Subcutaneous abdominal adipose tissue (tissue), 5 donors: ENCODE data around the gene CSTB.
A peak's percentile ranks its signal among the peaks of the same experiment; 100 is the strongest.

Experiments
- H3K27ac ChIP-seq: one replicate; pipeline ENCODE4 v1.7.0; 2013; ENCODE audit warnings: low read depth, mild to moderate bottlenecking, inconsistent platforms, low read length, moderate library complexity
- H3K27me3 ChIP-seq, 5 donors: one replicate each; pipeline ENCODE4 v1.7.0; 2013; ENCODE audit warnings: low read length in 5 of 5, inconsistent platforms in 1 of 5; ENCODE audit not compliant: control insufficient read depth in 5 of 5, insufficient read depth in 4 of 5
- H3K36me3 ChIP-seq, 5 donors: one replicate each; pipeline ENCODE4 v1.7.0; 2013; ENCODE audit warnings: low read length in 5 of 5; ENCODE audit not compliant: control insufficient read depth in 5 of 5, insufficient read depth in 5 of 5
- H3K4me1 ChIP-seq, 5 donors: one replicate each; pipeline ENCODE4 v1.7.0; 2013; ENCODE audit warnings: low read length in 5 of 5, mild to moderate bottlenecking in 3 of 5, moderate library complexity in 1 of 5; ENCODE audit not compliant: control insufficient read depth in 5 of 5, insufficient read depth in 5 of 5
- H3K4me3 ChIP-seq, 5 donors: one replicate each; pipeline ENCODE4 v1.7.0; 2013; ENCODE audit warnings: low read length in 5 of 5, low read depth in 1 of 5
- H3K9ac ChIP-seq, 5 donors: one replicate each; pipeline ENCODE4 v1.7.0; 2013; ENCODE audit warnings: low read length in 5 of 5, mild to moderate bottlenecking in 4 of 5, moderate library complexity in 3 of 5
- H3K9me3 ChIP-seq, 5 donors: one replicate each; pipeline ENCODE4 v1.7.0; 2013; ENCODE audit warnings: low read length in 5 of 5; ENCODE audit not compliant: control insufficient read depth in 5 of 5
- donor health status: healthy.
- donor health status: healthy.
- donor health status: healthy.
- donor health status: healthy.
- donor health status: healthy.

CSTB gene

DNA sequence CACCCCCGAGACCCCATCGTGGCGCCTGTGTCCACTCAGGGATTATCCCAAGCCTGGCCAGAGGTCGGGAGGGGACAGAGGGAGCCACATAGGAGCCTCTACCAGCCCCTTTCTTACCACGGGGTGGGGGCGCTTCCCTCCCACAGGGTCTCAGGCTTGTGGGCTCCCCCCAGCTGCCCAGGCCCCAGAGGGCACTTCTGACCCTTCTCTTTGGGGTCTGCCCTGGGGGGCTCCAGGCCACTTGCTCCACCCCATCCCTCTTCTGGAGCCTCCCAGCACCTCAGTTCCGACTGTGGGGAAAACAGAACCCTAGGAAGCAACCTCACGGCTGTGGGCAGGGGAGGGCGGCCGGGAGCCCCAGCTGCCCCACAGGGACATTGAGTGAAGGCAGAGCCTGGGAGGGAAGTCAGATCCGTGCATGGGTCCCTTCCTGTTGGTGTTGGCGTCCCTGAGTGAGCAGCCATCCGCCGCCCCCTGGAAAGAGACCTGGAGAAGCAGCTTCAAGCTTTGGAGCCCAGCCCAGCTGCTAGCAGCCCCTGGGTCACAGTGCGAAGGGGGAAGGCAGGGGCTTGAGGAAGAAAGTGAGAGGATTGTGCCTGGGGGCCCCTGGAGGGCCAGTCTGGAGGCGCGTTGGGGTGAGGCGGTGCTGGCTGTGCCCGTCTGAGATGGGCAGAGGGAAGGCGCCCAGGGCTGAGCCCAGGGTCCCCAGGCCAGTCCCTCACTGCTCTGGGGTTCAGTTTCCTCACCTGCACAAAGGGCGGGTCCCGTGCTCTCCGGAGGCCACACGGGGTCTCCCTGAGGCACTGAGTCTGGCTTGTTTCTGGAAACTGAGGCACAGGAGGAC lies 35.4 kb upstream of the CSTB start:
- Histone ChIP-seq H3K36me3 (peaks cover 0 to 2% (median 0%) of the 10 kb centered on the region in 5 donors), H3K27me3 (peaks cover 0 to 3% (median 0%) of the 10 kb centered on the region in 5 donors), H3K27ac (no peak overlapping the region), H3K9ac (peak overlapping the region in 1 of 5 donors; percentile 23), H3K9me3 (no peaks in the 10 kb centered on the region), H3K4me1 (peaks cover 10 to 51% (median 34%) of the 10 kb centered on the region in 5 donors), H3K4me3 (peak overlapping the region in 4 of 5 donors; percentile 31 to 48 (median 38))

DNA sequence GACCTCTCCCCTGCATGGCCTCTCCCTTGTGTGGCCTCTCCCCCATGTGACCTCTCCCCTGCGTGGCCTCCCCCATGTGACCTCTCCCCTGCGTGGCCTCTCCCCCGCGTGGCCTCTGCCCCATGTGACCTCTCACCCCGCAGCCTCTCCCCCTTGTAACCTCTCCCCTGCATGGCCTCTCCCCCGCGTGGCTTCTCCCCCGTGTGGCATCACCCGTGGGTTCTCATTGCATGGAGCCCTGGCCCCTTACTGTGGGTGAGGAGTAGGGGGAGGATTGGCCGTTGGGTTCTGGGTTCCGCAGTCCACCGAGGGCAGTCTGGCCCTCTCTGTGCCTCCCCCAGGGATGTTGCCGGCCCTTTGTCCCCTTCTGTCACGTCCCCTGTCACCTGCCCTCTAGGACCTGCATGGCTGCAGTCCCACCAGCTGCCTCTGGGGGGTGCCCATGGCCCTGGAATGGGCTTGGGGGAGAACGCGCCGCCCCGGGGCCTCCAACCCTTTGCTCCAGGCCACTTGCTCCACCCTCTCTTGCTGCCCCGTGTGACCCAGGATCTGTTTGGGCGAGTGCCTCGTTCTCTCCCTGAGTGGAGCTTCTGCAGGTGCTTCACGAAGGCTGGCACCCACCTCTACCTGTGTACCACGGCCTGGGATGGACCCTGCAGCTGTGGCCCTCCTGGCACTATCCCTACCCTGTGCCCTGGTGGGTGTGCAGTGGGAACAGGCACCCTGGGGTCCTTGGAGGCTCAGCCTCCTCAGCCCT lies 34.6 kb upstream of the CSTB start:
- H3K4me3 ChIP-seq = peak overlapping the region in 4 of 5 donors; percentile 31 to 44 (median 38)
- no peak overlapping the region for H3K27ac ChIP-seq
- peaks cover 0 to 4% (median 0%) of the 10 kb centered on the region in 5 donors for H3K36me3 ChIP-seq
- peak overlapping the region in 1 of 5 donors; percentile 23 for H3K9ac ChIP-seq
- H3K27me3 ChIP-seq = peaks cover 0 to 3% (median 0%) of the 10 kb centered on the region in 5 donors
- H3K9me3 ChIP-seq = no peaks in the 10 kb centered on the region
- peaks cover 10 to 51% (median 34%) of the 10 kb centered on the region in 5 donors for H3K4me1 ChIP-seq

DNA sequence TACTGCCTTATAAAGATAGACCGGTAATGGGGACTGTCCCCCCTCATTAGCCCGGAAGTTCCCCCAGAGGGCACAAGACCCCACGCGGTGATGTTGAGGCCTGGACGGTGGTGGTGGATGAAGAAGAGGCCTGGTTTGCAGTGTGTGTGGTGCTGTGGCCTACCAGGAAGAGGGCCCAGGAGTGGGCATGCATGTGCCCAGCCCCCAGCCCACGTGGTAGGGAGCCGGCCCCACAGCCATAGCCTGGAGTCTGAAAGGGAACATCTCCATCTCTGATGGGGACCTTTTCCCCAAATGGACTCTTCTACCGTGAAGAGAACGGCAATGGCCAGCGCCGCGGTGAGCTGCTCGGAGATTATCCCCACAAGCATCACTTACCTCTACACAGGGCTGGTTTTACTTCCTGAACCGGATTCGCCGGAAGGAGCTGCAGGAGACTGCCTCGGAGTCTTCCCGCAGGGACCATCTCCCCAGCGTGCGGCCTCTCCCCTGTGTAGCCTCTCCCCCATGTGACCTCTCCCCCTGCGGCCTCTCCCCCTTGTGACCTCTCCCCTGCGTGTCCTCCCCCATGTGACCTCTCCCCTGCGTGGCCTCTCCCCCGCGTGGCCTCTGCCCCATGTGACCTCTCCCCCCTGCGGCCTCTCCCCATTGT lies 33.9 kb upstream of the CSTB start:
- H3K9ac ChIP-seq = no peak overlapping the region
- H3K27ac ChIP-seq = no peak overlapping the region

DNA sequence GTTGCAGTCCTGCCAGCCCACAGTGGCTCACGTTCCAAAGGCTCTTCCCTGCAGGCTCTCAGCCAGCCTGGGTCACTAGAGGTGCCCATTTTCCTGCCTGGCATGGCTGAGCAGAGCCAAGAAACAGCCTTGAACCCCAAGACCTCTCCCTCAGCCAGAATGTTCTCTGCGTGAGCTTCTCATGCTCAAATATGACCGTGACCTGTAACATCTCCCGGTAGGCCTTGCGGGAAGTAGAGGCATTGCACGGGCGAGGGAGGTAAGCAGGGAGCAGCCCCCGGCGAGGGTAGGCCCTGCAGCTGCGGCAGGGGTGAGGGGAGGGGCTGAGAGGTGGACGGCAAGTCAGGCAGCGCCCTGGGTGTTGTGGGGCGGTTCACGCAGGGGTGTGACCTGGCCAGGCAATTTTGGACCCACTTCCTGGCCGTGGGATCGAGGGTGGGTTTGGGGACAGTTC lies 33.3 kb upstream of the CSTB start:
- Histone ChIP-seq H3K36me3 (peaks cover 0 to 7% (median 4%) of the 10 kb centered on the region in 5 donors), H3K27me3 (peaks cover 0 to 3% (median 0%) of the 10 kb centered on the region in 5 donors), H3K4me1 (peaks cover 10 to 45% (median 29%) of the 10 kb centered on the region in 5 donors), H3K9ac (no peak overlapping the region), H3K9me3 (no peaks in the 10 kb centered on the region), H3K4me3 (no peak overlapping the region), H3K27ac (no peak overlapping the region)

More for the DNA sequence above, 33.9 kb upstream of the CSTB start:
- Histone ChIP-seq H3K27me3 (peaks cover 0 to 3% (median 0%) of the 10 kb centered on the region in 5 donors), H3K9me3 (no peaks in the 10 kb centered on the region), H3K4me1 (peaks cover 10 to 51% (median 34%) of the 10 kb centered on the region in 5 donors), H3K36me3 (peaks cover 0 to 4% (median 0%) of the 10 kb centered on the region in 5 donors), H3K4me3 (no peak overlapping the region)

GRCh38 chr21:43808832-43809251 lies 32.7 kb upstream of the CSTB start:
- H3K9me3 ChIP-seq = no peaks in the 10 kb centered on the region
- H3K4me3 ChIP-seq = no peak overlapping the region
- H3K27ac ChIP-seq = no peak overlapping the region

GRCh38 chr21:43808367-43808766 lies 32.3 kb upstream of the CSTB start:
- H3K4me1 ChIP-seq = peaks cover 10 to 38% (median 23%) of the 10 kb centered on the region in 5 donors
- H3K27me3 ChIP-seq = peaks cover 0 to 3% (median 0%) of the 10 kb centered on the region in 5 donors
- H3K9me3 ChIP-seq = no peaks in the 10 kb centered on the region
- H3K27ac ChIP-seq = no peak overlapping the region
- peak overlapping the region in 1 of 5 donors; percentile 38 for H3K9ac ChIP-seq
- peaks cover 0 to 16% (median 14%) of the 10 kb centered on the region in 5 donors for H3K36me3 ChIP-seq
- no peak overlapping the region for H3K4me3 ChIP-seq

More at GRCh38 chr21:43808832-43809251, 32.7 kb upstream of the CSTB start:
- Histone ChIP-seq H3K36me3 (peaks cover 0 to 12% (median 10%) of the 10 kb centered on the region in 5 donors), H3K9ac (no peak overlapping the region), H3K4me1 (peaks cover 10 to 41% (median 25%) of the 10 kb centered on the region in 5 donors), H3K27me3 (peaks cover 0 to 3% (median 0%) of the 10 kb centered on the region in 5 donors)

- Histone ChIP-seq H3K9ac (no peak overlapping the region), H3K9me3 (no peaks in the 10 kb centered on the region), H3K4me3 (no peak overlapping the region), H3K27ac (no peak overlapping the region), H3K4me1 (peaks cover 6 to 19% (median 10%) of the 10 kb centered on the region in 5 donors), H3K27me3 (peaks cover 0 to 3% (median 0%) of the 10 kb centered on the region in 5 donors), H3K36me3 (peaks cover 0 to 38% (median 36%) of the 10 kb centered on the region in 5 donors)
Measured at GRCh38 chr21:43806017-43806710, 30.1 kb upstream of the CSTB start.

- Histone ChIP-seq H3K27ac (no peak overlapping the region), H3K4me1 (peaks cover under 1 to 11% (median 3%) of the 10 kb centered on the region in 5 donors), H3K4me3 (no peak overlapping the region), H3K9ac (no peak overlapping the region), H3K36me3 (peaks cover 0 to 46% (median 45%) of the 10 kb centered on the region in 5 donors), H3K27me3 (peaks cover 0 to 3% (median 0%) of the 10 kb centered on the region in 5 donors), H3K9me3 (no peaks in the 10 kb centered on the region)
Measured at GRCh38 chr21:43805275-43805800, 29.2 kb upstream of the CSTB start.
